Nephron progenitor cell (in vitro differentiated cells): Measurements from ENCODE around the gene SIDT1.

Source experiments
- DNase-seq: peaks from one replicate; pipeline ENCODE4 v3.0.0; 2021
- H3K27ac Mint-ChIP-seq: 2 replicates; pipeline ENCODE4 v1.8.0; 2021; ENCODE audit warnings: mild to moderate bottlenecking, moderate library complexity, mixed read lengths
- H3K27me3 Mint-ChIP-seq: 2 replicates; pipeline ENCODE4 v1.8.0; 2021; ENCODE audit warnings: mild to moderate bottlenecking, low read depth, mixed read lengths; ENCODE audit not compliant: poor library complexity
- H3K36me3 Mint-ChIP-seq: 2 replicates; pipeline ENCODE4 v1.8.0; 2021; ENCODE audit warnings: low read depth, mixed read lengths
- H3K4me1 Mint-ChIP-seq: 2 replicates; pipeline ENCODE4 v1.8.0; 2021; ENCODE audit warnings: mixed read lengths
- H3K4me3 Mint-ChIP-seq: 2 replicates; pipeline ENCODE4 v1.8.0; 2021; ENCODE audit warnings: mild to moderate bottlenecking, moderate library complexity, mixed read lengths
- H3K9me3 Mint-ChIP-seq: 2 replicates; pipeline ENCODE4 v1.8.0; 2021; ENCODE audit warnings: mild to moderate bottlenecking, moderate library complexity, mixed read lengths
- TF ChIP-seq, protein P1 (sequence below): fragments of 200-600 bp; sonication (generic); IDR thresholded peaks from 2 replicates; pipeline ENCODE4 v1.5.0; 2021; ENCODE audit warnings: antibody characterized with exemption

SIDT1 gene

DNA sequence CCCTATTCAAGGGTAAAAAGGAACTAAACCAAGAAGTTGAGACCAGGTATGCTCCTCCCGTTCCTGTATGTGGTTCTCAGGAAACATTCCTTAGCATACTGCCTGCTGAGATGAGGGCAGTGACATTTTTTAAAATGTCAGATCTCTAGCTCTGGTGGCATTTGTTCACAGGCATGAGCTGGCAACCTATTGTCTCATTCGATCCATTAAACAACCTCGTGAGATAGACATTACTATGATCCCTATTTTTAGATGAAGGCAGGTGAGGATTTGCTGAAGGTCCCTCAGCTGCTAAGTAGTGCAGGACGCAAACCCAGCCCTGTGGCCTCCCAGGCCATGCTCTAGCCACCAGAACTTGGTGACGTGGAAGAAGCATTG is 74.9 kb downstream of the SIDT1 start:
- H3K36me3 Mint-ChIP-seq, result no peaks in the 10 kb centered on the region
- H3K27me3 Mint-ChIP-seq, result peaks cover 4% of the 10 kb centered on the region
- peaks cover 17% of the 10 kb centered on the region for H3K4me1 Mint-ChIP-seq
- no peak overlapping the region for H3K4me3 Mint-ChIP-seq
- no peaks in the 10 kb centered on the region for H3K9me3 Mint-ChIP-seq
- DNase-seq, result no peak
- no peak overlapping the region for H3K27ac Mint-ChIP-seq
- TF ChIP-seq, protein P1, sequence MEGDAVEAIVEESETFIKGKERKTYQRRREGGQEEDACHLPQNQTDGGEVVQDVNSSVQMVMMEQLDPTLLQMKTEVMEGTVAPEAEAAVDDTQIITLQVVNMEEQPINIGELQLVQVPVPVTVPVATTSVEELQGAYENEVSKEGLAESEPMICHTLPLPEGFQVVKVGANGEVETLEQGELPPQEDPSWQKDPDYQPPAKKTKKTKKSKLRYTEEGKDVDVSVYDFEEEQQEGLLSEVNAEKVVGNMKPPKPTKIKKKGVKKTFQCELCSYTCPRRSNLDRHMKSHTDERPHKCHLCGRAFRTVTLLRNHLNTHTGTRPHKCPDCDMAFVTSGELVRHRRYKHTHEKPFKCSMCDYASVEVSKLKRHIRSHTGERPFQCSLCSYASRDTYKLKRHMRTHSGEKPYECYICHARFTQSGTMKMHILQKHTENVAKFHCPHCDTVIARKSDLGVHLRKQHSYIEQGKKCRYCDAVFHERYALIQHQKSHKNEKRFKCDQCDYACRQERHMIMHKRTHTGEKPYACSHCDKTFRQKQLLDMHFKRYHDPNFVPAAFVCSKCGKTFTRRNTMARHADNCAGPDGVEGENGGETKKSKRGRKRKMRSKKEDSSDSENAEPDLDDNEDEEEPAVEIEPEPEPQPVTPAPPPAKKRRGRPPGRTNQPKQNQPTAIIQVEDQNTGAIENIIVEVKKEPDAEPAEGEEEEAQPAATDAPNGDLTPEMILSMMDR, result no peak

DNA sequence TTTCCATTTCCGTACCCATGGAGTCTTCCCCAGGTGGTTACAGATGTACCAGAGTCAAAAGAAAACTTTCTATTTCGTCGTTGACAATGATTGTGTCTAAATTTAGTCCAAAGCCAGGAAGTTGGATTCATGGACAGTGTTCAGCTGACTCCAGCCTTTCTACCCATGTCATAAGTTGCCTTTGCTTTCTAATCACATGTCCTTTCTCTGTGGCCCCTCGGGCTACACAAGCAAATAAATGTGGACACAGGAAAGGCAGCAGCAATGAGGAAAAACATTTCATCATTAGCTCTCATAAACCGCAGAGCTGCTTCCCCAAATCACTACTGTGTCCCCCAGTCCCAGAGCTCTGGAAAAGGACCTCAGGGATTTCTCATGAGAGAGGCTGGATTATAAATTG is 82.0 kb downstream of the SIDT1 start:
- H3K27me3 Mint-ChIP-seq, result peaks cover 10% of the 10 kb centered on the region
- no peaks in the 10 kb centered on the region for H3K9me3 Mint-ChIP-seq
- peaks cover 8% of the 10 kb centered on the region for H3K4me1 Mint-ChIP-seq
- H3K27ac Mint-ChIP-seq, result no peak overlapping the region
- DNase-seq, result no peak
- H3K4me3 Mint-ChIP-seq, result no peak overlapping the region
- TF ChIP-seq, protein P1, result no peak
- no peaks in the 10 kb centered on the region for H3K36me3 Mint-ChIP-seq

DNA sequence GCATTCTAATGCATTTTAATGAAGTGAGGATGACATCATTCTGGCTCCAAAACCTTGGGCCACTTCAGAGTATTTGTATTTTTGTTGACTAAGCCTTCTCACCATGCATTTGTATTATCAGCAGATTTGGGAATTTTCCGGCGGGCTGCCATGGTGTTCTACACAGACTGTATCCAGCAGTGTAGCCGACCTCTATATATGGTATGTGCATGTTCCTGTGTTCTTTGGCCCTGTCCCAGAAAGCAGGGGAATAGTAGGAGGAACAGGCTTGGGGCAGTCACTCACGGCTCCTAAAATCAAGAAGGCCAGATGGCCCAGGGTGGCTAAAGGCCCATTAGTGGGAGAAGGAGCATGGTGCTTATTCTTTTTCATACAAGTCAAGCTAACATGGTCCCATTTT is 83.6 kb downstream of the SIDT1 start:
- Mint-ChIP-seq H3K4me1 (peaks cover 8% of the 10 kb centered on the region), H3K36me3 (no peaks in the 10 kb centered on the region), H3K4me3 (no peak overlapping the region), H3K9me3 (no peaks in the 10 kb centered on the region), H3K27me3 (peaks cover 14% of the 10 kb centered on the region), H3K27ac (no peak overlapping the region)
- TF ChIP-seq, protein P1, result no peak
- DNase-seq, result no peak

DNA sequence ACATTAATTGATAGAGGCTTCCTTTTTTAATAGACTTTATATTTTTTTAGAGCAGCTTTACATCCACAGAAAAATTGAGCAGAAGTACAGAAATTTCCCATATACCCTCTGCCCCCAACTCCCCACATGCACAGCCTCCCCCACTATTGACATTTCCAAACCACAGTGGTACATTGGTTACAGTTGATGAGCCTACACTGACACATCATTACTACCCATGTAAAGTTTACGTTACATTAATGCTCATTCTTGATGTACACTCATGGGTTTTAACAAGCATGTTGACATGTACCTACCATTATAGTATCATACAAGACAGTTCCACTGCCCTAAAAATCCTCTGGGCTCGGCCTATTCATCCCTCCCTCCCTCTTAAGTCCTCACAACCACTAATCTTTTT is 85.4 kb downstream of the SIDT1 start:
- Mint-ChIP-seq H3K9me3 (no peaks in the 10 kb centered on the region), H3K4me1 (peaks cover 8% of the 10 kb centered on the region), H3K27me3 (peaks cover 16% of the 10 kb centered on the region), H3K4me3 (no peak overlapping the region), H3K27ac (no peak overlapping the region), H3K36me3 (no peaks in the 10 kb centered on the region)
- DNase-seq, result no peak
- TF ChIP-seq, protein P1, result no peak

DNA sequence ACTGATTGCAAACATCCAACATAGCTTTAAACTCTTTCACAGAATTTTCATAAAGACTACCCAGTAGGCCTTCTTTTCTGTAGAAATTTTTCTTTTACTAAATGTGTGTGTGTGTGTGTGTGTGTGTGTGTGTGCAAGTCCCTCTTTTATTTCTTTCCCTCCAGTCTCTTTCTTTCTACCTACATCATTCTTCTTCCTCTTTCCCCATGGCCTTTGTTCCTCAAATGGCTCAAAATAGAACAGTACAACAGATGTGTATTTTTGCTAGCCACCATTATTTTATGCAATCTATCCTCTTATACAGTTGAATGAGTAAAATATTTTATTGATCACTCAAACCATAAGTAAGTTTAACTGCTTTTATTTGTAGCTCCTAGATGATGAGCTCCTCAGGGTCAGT is 87.7 kb downstream of the SIDT1 start:
- no peaks in the 10 kb centered on the region for H3K9me3 Mint-ChIP-seq
- H3K4me1 Mint-ChIP-seq, result peaks cover 5% of the 10 kb centered on the region
- H3K4me3 Mint-ChIP-seq, result no peak overlapping the region
- H3K27ac Mint-ChIP-seq, result no peak overlapping the region
- TF ChIP-seq, protein P1, result no peak
- no peaks in the 10 kb centered on the region for H3K36me3 Mint-ChIP-seq
- no peak for DNase-seq
- peaks cover 31% of the 10 kb centered on the region for H3K27me3 Mint-ChIP-seq

DNA sequence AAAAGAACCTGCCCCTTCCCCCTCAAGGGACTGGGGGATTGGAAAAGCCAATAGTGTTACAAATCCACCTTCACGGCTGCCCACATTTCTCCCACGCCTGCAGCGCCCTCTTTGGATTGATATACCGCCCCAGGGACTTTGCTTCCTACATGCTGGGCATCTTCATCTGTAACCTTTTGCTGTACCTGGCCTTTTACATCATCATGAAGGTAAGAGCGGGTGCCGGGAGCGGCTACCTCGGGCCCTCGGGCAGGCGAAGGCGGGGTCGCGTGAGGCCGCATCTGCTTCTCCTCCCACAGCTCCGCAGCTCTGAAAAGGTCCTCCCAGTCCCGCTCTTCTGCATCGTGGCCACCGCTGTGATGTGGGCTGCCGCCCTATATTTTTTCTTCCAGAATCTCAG is 91.0 kb downstream of the SIDT1 start:
- Mint-ChIP-seq H3K4me3 (peak overlapping the region; percentile 3), H3K27me3 (peaks cover 51% of the 10 kb centered on the region), H3K36me3 (no peaks in the 10 kb centered on the region), H3K4me1 (peaks cover 18% of the 10 kb centered on the region), H3K27ac (no peak overlapping the region), H3K9me3 (no peaks in the 10 kb centered on the region)
- TF ChIP-seq, protein P1, result no peak
- DNase-seq, result peak; percentile 20
